WTC11 (cell line): ENCODE results near the gene ACTA2. TPM values are rescaled to one million over a fixed set of nuclear protein-coding genes. Genes with fewer than 3 reads are reported as not detected.

Experiments used
- ATAC-seq: fragments of 200-7000 bp; cut with Tn5 transposase; 2 replicates; pipeline ENCODE4 v1.10.0; 2021; ENCODE audit warnings: mild to moderate bottlenecking, moderate library complexity
- CTCF ChIA-PET: fragments of 300-600 bp; sonication (Branson Sonifier 250); formaldehyde crosslinking; loops from one replicate; lab custom pipeline; 2021; ENCODE audit warnings: antibody characterized with exemption; lab: Charles Lee
- POLR2A ChIA-PET: fragments of 350-600 bp; sonication (Branson Sonifier 250); formaldehyde crosslinking; loops from one replicate; lab custom pipeline; 2021; ENCODE audit warnings: antibody characterized with exemption; lab: Charles Lee
- DNase-seq: peaks from one replicate; pipeline ENCODE4 v3.0.0; 2021; ENCODE audit warnings: low spot score
- H3K27ac Mint-ChIP-seq: 2 replicates; pipeline ENCODE4 v1.8.0; 2021; ENCODE audit warnings: mixed read lengths
- H3K27me3 Mint-ChIP-seq: 2 replicates; pipeline ENCODE4 v1.8.0; 2021; ENCODE audit warnings: low read depth, mild to moderate bottlenecking, moderate library complexity, mixed read lengths
- H3K36me3 Mint-ChIP-seq: 2 replicates; pipeline ENCODE4 v1.8.0; 2021; ENCODE audit warnings: mixed read lengths
- H3K4me1 Mint-ChIP-seq: 2 replicates; pipeline ENCODE4 v1.8.0; 2022; ENCODE audit warnings: mixed read lengths
- H3K4me3 Mint-ChIP-seq: 2 replicates; pipeline ENCODE4 v1.8.0; 2021; ENCODE audit warnings: mild to moderate bottlenecking, moderate library complexity, mixed read lengths
- H3K9me3 Mint-ChIP-seq: 2 replicates; pipeline ENCODE4 v1.8.0; 2021; ENCODE audit warnings: mixed read lengths
- ATF1 ChIP-seq: sonication (generic); formaldehyde crosslinking; IDR thresholded peaks from 2 replicates; pipeline ENCODE4 v1.8.1; 2023; ENCODE audit warnings: mild to moderate bottlenecking, moderate library complexity, missing genetic modification reagents
- ESRRA ChIP-seq: sonication (generic); formaldehyde crosslinking; IDR thresholded peaks from 2 replicates; pipeline ENCODE4 v1.8.1; 2022; ENCODE audit warnings: mild to moderate bottlenecking, missing genetic modification reagents, borderline replicate concordance
- FOXP1 ChIP-seq: sonication (generic); formaldehyde crosslinking; IDR thresholded peaks from 2 replicates; pipeline ENCODE4 v1.8.0; 2022; ENCODE audit warnings: missing genetic modification reagents, mild to moderate bottlenecking, moderate library complexity, borderline replicate concordance
- HMGA2 ChIP-seq: fragments of 250-450 bp; sonication (Bioruptor Pico); IDR thresholded peaks from 2 replicates; pipeline ENCODE4 v1.4.0; 2021; ENCODE audit warnings: mild to moderate bottlenecking, moderate library complexity
- IRF2 ChIP-seq: sonication (generic); formaldehyde crosslinking; IDR thresholded peaks from 2 replicates; pipeline ENCODE4 v1.8.0; 2022; ENCODE audit warnings: low read depth, missing genetic modification reagents, borderline replicate concordance
- NFE2L1 ChIP-seq: sonication (generic); formaldehyde crosslinking; IDR thresholded peaks from 2 replicates; pipeline ENCODE4 v1.8.1; 2023; ENCODE audit warnings: missing genetic modification reagents
- NR1H2 ChIP-seq: sonication (generic); formaldehyde crosslinking; IDR thresholded peaks from 2 replicates; pipeline ENCODE4 v1.9.0; 2021; ENCODE audit warnings: mild to moderate bottlenecking, moderate library complexity, missing genetic modification reagents
- TEAD4 ChIP-seq: sonication (generic); formaldehyde crosslinking; IDR thresholded peaks from 2 replicates; pipeline ENCODE4 v1.8.0; 2022; ENCODE audit warnings: mild to moderate bottlenecking, missing genetic modification reagents
- ZBTB21 ChIP-seq: sonication (generic); formaldehyde crosslinking; IDR thresholded peaks from 2 replicates; pipeline ENCODE4 v1.8.1; 2023; ENCODE audit warnings: mild to moderate bottlenecking, missing genetic modification reagents, borderline replicate concordance
- ZNF423 ChIP-seq: fragments of 250-450 bp; sonication (Bioruptor Pico); IDR thresholded peaks from 2 replicates; pipeline ENCODE4 v2.1.2; 2022; ENCODE audit warnings: mild to moderate bottlenecking, moderate library complexity
- total RNA-seq: library from RNA; stranded (reverse); gene quantifications from 3 replicates; pipeline ENCODE4 v1.2.3, GENCODE V29; 2021
- TF ChIP-seq, protein P1 (sequence below): sonication (generic); formaldehyde crosslinking; IDR thresholded peaks from 2 replicates; pipeline ENCODE4 v1.8.0; 2023; ENCODE audit warnings: mild to moderate bottlenecking, missing genetic modification reagents
- TF ChIP-seq, protein P2 (sequence below): sonication (generic); formaldehyde crosslinking; IDR thresholded peaks from 2 replicates; pipeline ENCODE4 v1.8.1; 2023; ENCODE audit warnings: mild to moderate bottlenecking, missing genetic modification reagents, borderline replicate concordance
- TF ChIP-seq, protein P3 (sequence below): fragments of 250-450 bp; sonication (Bioruptor Pico); IDR thresholded peaks from 2 replicates; pipeline ENCODE4 v1.9.0; 2021; ENCODE audit warnings: moderate library complexity, mild to moderate bottlenecking, inconsistent platforms, borderline replicate concordance
- TF ChIP-seq, protein P4 (sequence below): sonication (generic); formaldehyde crosslinking; IDR thresholded peaks from 2 replicates; pipeline ENCODE4 v1.8.0; 2023; ENCODE audit warnings: missing genetic modification reagents, mild to moderate bottlenecking, borderline replicate concordance
- TF ChIP-seq, protein P5 (sequence below): fragments of 250-450 bp; sonication (Bioruptor Pico); conservative IDR thresholded peaks from 2 replicates; pipeline ENCODE4 v1.9.0; 2021; ENCODE audit warnings: mild to moderate bottlenecking

ACTA2 gene
- total RNA-seq, 1 experiment from 2014 or later = 4.4 TPM

DNA sequence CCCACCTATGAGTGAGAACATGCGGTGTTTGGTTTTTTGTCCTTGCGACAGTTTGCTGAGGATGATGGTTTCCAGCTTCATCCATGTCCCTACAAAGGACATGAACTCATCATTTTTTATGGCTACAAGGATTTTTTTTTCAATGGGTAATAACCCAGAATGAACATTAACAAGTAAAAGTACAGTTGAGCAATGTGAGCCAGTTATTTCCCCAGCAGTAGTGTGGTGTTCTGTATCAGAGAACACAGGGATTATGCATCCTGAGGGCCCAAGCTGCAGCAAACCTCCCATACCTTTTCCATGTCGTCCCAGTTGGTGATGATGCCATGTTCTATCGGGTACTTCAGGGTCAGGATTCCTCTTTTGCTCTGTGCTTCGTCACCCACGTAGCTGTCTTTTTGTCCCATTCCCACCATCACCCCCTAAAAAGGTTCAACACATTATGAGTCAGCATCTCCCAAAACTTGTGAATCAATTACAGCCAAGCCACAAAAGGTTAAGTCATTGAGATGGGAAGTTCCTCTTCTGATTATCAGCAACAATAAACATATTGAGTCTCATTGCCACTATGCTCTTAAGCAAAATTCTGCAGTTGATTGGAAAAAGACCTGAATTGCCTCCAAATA, 5.5 kb downstream of the ACTA2 start (continued):
- TF ChIP-seq, protein P1, sequence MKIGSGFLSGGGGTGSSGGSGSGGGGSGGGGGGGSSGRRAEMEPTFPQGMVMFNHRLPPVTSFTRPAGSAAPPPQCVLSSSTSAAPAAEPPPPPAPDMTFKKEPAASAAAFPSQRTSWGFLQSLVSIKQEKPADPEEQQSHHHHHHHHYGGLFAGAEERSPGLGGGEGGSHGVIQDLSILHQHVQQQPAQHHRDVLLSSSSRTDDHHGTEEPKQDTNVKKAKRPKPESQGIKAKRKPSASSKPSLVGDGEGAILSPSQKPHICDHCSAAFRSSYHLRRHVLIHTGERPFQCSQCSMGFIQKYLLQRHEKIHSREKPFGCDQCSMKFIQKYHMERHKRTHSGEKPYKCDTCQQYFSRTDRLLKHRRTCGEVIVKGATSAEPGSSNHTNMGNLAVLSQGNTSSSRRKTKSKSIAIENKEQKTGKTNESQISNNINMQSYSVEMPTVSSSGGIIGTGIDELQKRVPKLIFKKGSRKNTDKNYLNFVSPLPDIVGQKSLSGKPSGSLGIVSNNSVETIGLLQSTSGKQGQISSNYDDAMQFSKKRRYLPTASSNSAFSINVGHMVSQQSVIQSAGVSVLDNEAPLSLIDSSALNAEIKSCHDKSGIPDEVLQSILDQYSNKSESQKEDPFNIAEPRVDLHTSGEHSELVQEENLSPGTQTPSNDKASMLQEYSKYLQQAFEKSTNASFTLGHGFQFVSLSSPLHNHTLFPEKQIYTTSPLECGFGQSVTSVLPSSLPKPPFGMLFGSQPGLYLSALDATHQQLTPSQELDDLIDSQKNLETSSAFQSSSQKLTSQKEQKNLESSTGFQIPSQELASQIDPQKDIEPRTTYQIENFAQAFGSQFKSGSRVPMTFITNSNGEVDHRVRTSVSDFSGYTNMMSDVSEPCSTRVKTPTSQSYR (CRISPR knock-in tag) = no peak
- TF ChIP-seq, protein P2, sequence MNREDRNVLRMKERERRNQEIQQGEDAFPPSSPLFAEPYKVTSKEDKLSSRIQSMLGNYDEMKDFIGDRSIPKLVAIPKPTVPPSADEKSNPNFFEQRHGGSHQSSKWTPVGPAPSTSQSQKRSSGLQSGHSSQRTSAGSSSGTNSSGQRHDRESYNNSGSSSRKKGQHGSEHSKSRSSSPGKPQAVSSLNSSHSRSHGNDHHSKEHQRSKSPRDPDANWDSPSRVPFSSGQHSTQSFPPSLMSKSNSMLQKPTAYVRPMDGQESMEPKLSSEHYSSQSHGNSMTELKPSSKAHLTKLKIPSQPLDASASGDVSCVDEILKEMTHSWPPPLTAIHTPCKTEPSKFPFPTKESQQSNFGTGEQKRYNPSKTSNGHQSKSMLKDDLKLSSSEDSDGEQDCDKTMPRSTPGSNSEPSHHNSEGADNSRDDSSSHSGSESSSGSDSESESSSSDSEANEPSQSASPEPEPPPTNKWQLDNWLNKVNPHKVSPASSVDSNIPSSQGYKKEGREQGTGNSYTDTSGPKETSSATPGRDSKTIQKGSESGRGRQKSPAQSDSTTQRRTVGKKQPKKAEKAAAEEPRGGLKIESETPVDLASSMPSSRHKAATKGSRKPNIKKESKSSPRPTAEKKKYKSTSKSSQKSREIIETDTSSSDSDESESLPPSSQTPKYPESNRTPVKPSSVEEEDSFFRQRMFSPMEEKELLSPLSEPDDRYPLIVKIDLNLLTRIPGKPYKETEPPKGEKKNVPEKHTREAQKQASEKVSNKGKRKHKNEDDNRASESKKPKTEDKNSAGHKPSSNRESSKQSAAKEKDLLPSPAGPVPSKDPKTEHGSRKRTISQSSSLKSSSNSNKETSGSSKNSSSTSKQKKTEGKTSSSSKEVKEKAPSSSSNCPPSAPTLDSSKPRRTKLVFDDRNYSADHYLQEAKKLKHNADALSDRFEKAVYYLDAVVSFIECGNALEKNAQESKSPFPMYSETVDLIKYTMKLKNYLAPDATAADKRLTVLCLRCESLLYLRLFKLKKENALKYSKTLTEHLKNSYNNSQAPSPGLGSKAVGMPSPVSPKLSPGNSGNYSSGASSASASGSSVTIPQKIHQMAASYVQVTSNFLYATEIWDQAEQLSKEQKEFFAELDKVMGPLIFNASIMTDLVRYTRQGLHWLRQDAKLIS = no peak
- no peak for TF ChIP-seq TEAD4 (CRISPR knock-in tag)
- TF ChIP-seq, protein P3, sequence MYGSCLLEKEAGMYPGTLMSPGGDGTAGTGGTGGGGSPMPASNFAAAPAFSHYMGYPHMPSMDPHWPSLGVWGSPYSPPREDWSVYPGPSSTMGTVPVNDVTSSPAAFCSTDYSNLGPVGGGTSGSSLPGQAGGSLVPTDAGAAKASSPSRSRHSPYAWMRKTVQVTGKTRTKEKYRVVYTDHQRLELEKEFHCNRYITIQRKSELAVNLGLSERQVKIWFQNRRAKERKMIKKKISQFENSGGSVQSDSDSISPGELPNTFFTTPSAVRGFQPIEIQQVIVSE = no peak
- TF ChIP-seq, all 79 proteins: peak for 0

DNA sequence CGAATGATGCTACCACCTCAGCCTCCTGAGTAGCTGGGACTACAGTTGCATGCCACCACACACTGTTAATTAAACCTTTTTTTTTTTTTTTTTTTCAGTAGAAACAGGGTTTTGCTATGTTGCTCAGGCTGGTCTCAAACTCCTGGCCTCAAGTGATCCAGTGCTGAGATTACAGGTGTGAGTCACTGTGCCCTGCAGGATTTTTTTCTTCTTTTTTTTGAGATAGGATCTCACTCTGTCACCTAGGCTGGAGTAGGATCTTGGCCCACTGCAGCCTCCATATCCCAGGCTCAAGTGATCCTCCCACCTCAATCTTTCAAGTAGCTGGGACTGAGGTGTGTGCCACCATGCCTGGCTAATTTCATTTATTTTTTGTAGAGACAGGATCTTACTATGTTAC, 6.4 kb downstream of the ACTA2 start:
- no peak for TF ChIP-seq NR1H2 (CRISPR knock-in tag)
- TF ChIP-seq ZBTB21 (CRISPR knock-in tag) = no peak
- no peak for TF ChIP-seq ESRRA
- no peak for TF ChIP-seq IRF2 (CRISPR knock-in tag)
- TF ChIP-seq ATF1 (CRISPR knock-in tag) = no peak
- ChIA-PET POLR2A (no interaction called here), CTCF (interaction anchor here (1.2 kb wide), 1 partner anchor 14 kb away, joined by 4 read pairs; no protein-coding TSS in a partner anchor)
- Mint-ChIP-seq H3K9me3 (no peaks in the 10 kb centered on the region), H3K27ac (no peak overlapping the region), H3K36me3 (no peaks in the 10 kb centered on the region), H3K4me3 (no peak overlapping the region), H3K27me3 (no peaks in the 10 kb centered on the region), H3K4me1 (peaks cover 4% of the 10 kb centered on the region)
- ATAC-seq (no peak), DNase-seq (no peak)

DNA sequence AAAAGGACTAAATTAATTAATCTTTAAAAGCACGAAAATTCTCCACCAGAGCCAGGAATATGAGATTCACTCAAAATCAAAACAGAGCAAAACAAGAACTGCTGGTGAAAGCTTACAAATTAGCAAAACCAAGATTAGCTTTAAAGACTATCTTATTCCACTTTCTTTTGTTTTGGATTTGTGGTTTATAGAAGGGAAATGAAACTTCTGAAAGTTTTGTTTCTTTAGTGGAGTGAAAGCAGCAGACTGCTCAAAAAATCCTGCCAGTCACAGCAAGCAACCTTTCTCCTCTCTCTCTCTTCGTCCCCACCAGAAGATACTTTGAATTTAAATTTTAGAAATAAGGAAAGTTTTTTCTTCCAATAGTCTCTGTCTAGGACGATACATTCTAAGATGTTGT, 7.8 kb downstream of the ACTA2 start:
- no peak overlapping the region for H3K27ac Mint-ChIP-seq
- POLR2A ChIA-PET = no interaction called here
- CTCF ChIA-PET = interaction anchor here (1.1 to 1.2 kb wide), 2 partner anchors 12 to 45 kb away, joined by 4 read pairs; no protein-coding TSS in a partner anchor
- no peaks in the 10 kb centered on the region for H3K27me3 Mint-ChIP-seq
- H3K9me3 Mint-ChIP-seq = no peaks in the 10 kb centered on the region
- no peaks in the 10 kb centered on the region for H3K36me3 Mint-ChIP-seq
- no peak for ATAC-seq
- TF ChIP-seq NFE2L1 (CRISPR knock-in tag) (no peak), FOXP1 (CRISPR knock-in tag) (no peak), ZNF423 (CRISPR knock-in tag) (no peak), HMGA2 (CRISPR knock-in tag) (no peak)
- TF ChIP-seq, protein P4, sequence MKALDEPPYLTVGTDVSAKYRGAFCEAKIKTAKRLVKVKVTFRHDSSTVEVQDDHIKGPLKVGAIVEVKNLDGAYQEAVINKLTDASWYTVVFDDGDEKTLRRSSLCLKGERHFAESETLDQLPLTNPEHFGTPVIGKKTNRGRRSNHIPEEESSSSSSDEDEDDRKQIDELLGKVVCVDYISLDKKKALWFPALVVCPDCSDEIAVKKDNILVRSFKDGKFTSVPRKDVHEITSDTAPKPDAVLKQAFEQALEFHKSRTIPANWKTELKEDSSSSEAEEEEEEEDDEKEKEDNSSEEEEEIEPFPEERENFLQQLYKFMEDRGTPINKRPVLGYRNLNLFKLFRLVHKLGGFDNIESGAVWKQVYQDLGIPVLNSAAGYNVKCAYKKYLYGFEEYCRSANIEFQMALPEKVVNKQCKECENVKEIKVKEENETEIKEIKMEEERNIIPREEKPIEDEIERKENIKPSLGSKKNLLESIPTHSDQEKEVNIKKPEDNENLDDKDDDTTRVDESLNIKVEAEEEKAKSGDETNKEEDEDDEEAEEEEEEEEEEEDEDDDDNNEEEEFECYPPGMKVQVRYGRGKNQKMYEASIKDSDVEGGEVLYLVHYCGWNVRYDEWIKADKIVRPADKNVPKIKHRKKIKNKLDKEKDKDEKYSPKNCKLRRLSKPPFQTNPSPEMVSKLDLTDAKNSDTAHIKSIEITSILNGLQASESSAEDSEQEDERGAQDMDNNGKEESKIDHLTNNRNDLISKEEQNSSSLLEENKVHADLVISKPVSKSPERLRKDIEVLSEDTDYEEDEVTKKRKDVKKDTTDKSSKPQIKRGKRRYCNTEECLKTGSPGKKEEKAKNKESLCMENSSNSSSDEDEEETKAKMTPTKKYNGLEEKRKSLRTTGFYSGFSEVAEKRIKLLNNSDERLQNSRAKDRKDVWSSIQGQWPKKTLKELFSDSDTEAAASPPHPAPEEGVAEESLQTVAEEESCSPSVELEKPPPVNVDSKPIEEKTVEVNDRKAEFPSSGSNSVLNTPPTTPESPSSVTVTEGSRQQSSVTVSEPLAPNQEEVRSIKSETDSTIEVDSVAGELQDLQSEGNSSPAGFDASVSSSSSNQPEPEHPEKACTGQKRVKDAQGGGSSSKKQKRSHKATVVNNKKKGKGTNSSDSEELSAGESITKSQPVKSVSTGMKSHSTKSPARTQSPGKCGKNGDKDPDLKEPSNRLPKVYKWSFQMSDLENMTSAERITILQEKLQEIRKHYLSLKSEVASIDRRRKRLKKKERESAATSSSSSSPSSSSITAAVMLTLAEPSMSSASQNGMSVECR (CRISPR knock-in tag) = no peak
- TF ChIP-seq, protein P5, sequence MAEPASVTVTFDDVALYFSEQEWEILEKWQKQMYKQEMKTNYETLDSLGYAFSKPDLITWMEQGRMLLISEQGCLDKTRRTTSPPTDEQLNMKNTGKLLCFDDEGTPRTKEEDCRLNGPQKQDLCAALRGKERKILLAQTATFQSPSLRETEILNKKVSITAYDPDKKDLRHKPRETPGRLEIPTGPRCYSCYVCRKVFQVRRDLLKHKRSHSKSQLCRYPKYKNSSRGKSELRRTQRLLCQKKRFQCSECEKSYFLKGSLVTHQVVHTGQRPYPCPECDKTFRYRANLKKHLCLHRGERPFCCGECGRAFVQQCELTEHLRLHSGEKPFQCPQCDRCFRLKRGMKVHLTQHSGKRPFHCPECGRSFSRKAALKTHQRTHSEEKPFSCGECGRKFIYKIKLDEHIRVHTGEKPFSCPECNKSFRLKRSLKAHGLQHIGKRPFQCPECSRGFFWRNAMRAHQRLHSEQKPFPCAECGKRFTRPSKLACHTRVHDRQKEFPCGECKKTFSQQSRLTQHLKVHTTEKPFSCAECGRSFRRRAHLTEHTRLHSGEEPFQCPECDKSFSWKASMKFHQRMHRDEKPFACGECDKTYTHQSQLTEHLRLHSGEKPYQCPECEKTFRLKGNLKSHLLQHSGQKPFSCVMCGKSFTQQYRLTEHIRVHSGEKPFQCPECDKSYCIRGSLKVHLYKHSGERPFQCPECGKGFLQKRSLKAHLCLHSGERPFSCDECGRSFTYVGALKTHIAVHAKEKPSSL (CRISPR knock-in tag) = no peak
- TF ChIP-seq, all 79 proteins: peak for 0
- Mint-ChIP-seq H3K4me3 (no peak overlapping the region), H3K4me1 (no peaks in the 10 kb centered on the region)
- DNase-seq = no peak
